Left hindlimb (tissue), 1 donor: Measurements from ENCODE around the gene FAS.
A peak's percentile ranks its signal among the peaks of the same experiment; 100 is the strongest.

Experiments
- DNase-seq: peaks from one replicate; pipeline ENCODE4 v3.0.0-alpha.2; 2018

FAS gene

DNA sequence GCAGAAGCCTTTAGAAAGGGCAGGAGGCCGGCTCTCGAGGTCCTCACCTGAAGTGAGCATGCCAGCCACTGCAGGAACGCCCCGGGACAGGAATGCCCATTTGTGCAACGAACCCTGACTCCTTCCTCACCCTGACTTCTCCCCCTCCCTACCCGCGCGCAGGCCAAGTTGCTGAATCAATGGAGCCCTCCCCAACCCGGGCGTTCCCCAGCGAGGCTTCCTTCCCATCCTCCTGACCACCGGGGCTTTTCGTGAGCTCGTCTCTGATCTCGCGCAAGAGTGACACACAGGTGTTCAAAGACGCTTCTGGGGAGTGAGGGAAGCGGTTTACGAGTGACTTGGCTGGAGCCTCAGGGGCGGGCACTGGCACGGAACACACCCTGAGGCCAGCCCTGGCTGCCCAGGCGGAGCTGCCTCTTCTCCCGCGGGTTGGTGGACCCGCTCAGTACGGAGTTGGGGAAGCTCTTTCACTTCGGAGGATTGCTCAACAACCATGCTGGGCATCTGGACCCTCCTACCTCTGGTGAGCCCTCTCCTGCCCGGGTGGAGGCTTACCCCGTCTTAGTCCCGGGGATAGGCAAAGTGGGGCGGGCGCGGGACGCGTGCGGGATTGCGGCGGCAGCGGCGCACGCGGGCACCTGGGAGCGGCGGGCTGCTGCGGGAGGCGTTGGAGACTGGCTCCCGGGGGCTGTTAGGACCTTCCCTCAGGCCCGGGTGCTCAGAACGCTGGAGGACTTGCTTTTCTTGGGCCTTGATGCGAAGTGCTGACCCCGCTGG is at the start of gene FAS:
Gene FAS, plus strand, starts transcription at position 415 of the 777 bp plus-strand sequence. Its CDS starts 79 bp downstream, at position 494.
- peak; percentile 73 for DNase-seq

- no peak for DNase-seq
Observed at GRCh38 chr10:88941026-88941425, 49.6 kb upstream of the FAS start.

GRCh38 chr10:88943778-88944177 is 46.8 kb upstream of the FAS start:
- DNase-seq: no peak

- no peak for DNase-seq
Observed at GRCh38 chr10:88944813-88945212, 45.8 kb upstream of the FAS start.

DNA sequence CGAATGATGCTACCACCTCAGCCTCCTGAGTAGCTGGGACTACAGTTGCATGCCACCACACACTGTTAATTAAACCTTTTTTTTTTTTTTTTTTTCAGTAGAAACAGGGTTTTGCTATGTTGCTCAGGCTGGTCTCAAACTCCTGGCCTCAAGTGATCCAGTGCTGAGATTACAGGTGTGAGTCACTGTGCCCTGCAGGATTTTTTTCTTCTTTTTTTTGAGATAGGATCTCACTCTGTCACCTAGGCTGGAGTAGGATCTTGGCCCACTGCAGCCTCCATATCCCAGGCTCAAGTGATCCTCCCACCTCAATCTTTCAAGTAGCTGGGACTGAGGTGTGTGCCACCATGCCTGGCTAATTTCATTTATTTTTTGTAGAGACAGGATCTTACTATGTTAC is 44.4 kb upstream of the FAS start:
- DNase-seq: no peak

- no peak for DNase-seq
Observed at GRCh38 chr10:88946965-88947590, 43.5 kb upstream of the FAS start.

GRCh38 chr10:88949051-88949450 is 41.5 kb upstream of the FAS start:
- no peak for DNase-seq

DNA sequence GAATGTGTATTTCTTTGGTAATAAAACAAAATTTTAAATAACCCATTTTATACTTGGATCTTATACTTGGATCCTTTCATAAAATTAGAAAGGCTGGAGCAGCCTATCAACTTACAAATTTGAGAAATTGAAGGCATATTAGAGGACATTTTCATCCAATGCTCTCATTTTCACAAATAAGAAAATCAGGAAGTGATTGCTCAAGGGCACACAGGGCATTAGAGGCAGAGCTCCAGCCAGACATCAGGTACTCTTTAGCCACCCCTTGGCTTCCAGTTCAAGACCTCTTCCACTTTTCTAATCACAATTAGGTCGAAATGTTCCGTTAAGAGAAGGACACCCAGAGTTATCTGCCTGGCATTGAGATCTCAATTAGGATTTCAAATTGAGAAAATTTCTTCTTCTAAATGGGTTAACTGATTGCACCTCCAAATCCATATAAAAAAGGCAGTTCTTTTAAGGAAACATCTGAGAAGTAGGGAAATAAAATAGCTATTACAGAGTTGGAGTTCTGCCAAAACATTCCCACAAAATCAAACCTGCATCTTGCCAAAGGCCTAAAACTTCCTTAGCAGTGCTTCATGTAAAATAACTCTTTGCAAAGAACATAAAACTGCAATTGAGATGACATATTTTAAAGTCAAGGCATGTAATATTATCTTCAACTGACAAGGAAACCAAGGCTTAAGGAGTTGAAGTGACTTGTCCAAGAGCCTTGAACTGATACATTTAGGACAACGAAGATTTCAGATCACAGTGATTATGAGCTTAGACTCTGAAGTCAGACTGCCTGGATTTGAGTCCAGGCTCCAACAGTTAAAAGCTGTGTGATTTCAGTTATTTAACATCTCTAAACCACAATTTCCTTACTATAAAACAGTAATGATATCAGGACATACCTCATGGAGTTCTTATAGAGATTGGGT is 40.4 kb upstream of the FAS start:
- no peak for DNase-seq

DNA sequence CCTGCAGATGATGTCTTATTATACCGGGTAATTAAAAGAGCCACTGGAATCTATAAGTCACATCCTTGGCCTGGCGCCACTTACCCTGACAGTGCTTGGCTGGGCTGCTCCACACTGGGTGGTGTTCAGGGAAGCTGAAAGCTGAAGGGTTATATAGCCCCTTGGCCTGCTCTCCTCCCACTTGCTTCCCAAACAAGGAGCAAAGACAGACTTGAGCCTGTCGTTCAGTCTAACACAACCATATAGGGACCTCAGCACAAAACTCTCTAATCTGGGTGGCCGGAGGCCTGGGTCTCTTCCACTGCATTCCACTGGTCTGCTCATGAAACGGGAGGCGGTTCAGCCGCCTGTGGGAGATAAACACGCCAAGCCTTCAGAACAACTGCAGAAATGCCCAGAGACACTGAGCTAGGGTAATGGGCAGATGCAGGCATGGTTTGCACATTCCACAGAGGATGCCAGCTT is 37.9 kb upstream of the FAS start, which contains the start of gene ACTA2:
Gene ACTA2, minus strand, starts transcription at position 127 of the 465 bp plus-strand sequence. CDS start 3,843 bp downstream, outside the sequence.
- DNase-seq: peak; percentile 76

- no peak for DNase-seq
Observed at GRCh38 chr10:88953662-88954061, 36.9 kb upstream of the FAS start.

DNA sequence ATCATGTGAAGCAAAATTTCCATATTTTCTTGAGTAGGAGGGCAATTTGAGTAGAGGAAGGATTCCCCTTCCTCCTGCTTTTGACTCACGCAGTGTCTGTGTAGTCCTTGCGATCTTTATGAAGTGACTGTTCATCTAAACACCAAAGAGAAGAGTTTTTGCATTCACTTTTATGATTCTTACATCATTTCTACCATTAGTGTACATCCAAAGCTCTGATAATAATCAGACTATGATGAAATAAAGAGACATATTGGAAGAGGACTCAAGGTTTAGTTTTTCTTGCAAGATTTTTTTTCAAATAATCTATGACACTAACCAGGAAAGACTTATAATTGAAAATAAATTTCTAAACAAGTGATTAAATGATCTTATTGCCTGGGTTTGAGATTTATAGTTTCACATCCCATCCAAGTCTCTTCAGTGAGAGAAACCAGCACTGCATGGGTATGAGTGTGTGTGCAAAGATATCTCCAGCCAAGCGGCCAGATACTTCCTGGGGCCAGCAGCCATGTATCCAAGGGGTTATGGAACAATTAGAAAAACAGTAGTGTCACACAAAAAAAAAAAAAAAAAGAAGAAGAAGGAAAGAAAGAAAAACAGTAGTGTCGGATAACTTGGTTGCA is 36.0 kb upstream of the FAS start:
- no peak for DNase-seq

DNA sequence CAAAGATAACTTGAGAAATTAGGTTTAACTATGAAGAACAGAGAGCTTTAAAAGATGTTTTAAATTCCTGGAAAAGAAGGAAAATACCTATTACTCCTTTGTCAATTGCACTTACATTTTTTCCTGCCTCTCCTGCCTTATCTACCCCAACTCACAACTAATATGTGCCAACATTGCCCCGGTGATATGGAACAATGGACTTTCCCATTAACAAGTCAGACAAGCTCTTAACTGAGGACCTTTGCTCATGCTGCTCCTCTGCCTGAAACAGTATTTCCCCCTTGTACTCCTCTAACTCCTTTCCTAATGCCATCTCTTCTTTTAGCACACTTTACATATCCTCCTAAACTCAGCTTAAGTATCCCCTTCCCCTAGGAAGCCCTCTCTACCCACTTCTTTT is 33.2 kb upstream of the FAS start:
- DNase-seq: no peak

DNA sequence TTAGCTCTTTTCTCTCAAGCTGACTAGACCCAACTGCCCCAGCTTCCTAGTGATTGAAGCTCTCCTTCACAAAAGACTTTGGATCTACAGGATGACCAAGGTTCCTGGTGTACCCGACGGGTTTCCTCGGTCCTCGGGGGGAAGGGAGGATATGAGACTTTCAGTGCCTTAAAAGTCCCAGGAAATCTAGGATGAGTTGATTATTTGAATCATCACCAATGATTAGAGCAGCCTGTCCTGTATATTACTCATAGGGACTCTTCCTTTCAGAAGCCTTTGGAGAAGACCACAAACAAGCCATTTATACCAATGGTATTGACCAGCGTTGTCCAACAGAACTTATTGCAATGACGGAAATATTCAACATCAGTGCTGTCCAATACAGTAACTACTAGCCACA is 31.9 kb upstream of the FAS start:
- no peak for DNase-seq

DNA sequence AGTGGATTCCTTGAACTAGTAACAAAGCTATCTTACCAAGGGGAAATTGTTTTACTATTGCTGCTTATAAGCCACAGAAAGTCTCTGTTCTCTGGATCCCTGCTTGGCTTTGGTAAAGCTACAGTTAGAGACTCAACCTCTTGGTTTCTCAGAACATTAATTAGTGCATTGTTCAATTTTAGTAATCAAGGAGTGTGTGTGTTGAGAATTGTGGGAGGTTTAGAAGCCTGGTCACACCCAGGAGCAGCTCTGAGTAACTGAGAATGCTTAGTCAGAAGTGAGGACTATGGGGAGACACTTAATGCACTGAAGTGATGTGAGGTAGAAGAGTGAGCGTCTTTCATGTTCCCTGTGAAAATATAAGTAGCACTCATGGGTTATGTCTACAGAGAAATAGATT is 29.8 kb upstream of the FAS start:
- no peak for DNase-seq

DNA sequence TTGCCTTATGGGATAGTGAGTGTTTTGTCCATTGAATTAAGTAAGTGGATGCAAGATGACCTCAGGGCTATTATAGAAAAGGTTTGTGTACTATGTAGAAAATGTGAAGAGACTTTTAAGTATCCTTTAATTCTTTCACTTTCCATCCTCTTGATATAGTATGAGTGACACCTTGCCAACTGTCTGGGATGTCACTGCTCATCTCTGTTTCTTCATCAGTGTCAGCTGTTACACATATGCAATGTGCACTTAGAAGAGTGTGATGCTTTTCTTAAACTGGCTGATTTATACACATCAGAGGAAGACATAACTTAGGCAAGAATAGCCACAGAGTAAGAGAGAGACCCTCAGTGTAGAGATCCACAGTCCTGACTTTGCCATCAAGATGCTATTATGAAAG is 29.3 kb upstream of the FAS start:
- no peak for DNase-seq

GRCh38 chr10:88962336-88962735 is 28.3 kb upstream of the FAS start:
- no peak for DNase-seq

GRCh38 chr10:88963318-88963717 is 27.3 kb upstream of the FAS start:
- DNase-seq: no peak

DNA sequence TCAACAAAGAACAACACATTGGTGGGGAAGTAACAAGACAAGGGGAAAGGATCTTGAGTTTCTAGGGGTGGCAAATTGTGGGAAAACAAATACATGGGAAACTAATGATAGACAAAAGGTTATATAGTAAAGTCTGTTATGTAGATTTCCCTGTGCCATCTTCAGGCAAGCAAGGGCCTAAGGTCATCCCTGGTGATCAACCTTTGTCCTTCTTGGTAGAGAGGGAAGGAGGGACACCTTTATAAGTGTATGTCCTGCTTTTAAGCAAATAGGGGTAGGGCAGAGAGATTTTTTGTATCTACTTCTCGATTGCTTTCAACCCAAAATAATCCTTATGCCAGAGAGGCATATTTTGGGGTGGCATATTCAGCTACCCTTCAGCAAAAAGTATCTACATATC is 26.2 kb upstream of the FAS start:
- DNase-seq: no peak

GRCh38 chr10:88964869-88965415 is 25.7 kb upstream of the FAS start:
- no peak for DNase-seq

DNA sequence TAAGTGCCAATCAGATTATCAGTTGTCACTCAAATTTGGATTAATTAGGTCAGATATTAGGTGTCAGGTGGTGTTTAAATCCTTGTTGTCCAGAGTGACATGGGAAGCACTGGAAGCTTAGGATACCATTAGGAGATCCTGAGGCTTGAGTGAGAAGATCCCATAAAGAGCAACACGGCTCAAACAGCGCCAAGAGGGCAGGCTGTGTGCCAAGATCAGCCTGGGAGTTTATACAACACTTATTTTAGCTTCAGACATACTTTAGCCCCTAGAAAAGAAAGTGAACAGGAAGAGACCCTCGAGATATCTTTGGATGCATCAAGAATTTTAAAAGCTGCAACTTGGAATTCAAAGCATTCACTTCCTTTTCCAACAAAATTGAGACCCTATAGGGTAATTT is 23.8 kb upstream of the FAS start:
- DNase-seq: no peak

DNA sequence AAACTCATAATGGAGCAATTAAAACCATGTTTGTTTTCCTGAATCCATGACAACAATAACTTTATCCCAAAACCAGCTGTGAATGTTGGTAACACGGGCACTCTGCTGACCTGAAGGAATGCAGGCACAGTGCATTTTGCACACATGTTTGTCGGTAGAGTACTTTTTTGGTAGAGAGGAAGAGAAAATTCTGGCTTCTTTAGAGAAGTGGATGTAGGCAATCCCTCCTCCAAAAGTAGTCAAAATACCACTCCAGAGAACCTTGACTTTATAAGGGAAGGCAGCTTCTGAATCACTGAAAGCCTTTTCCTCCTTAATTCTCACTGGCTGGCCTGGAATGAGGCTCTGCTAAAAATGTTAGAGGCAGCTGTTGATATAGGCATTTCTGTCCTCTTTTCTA is 22.2 kb upstream of the FAS start:
- no peak for DNase-seq
